Lower leg skin (tissue), 4 donors: ENCODE results near the gene CA12. TPM values are rescaled to one million over a fixed set of nuclear protein-coding genes. Genes with fewer than 3 reads are reported as not detected.

Source experiments
- DNase-seq, 2 donors: peaks; one replicate each; pipeline ENCODE4 v3.0.0-alpha.2; 2019; ENCODE audit warnings: low spot score in 2 of 2
- H3K4me3 ChIP-seq: fragments of 200-600 bp; sonication (generic); 2 replicates; pipeline ENCODE4 v1.5.1; 2017; ENCODE audit warnings: mild to moderate bottlenecking, low read depth; ENCODE audit not compliant: poor library complexity, severe bottlenecking
- POLR2A ChIP-seq, 2 donors: fragments of 450-650 bp; IDR thresholded peaks; one replicate each; pipeline ENCODE4 v1.6.1; 2016 to 2017; ENCODE audit warnings: antibody characterized with exemption in 2 of 2, mild to moderate bottlenecking in 1 of 2, moderate library complexity in 1 of 2
- WGBS, 2 donors: methylation state at CpG; one replicate each; pipeline ENCODE4 v1.1.5; 2018; 5-methylcytosine and 5-hydroxymethylcytosine counted together
- intact Hi-C: fragments of 100-400 bp; cut with DNase I; formaldehyde crosslinking; loops from one replicate; pipeline ENCODE4 v1.15.0; 2023; ENCODE audit warnings: low total_unique reads
- total RNA-seq, 4 donors: library from RNA; depleted of rRNA; stranded (reverse); fragments of >200 nt; gene quantifications; one replicate each; pipeline ENCODE4 v1.1.0, GENCODE V29; 2016
- TF ChIP-seq, protein P1 (sequence below), 3 donors: fragments of 450-650 bp; IDR thresholded peaks; one replicate each; pipeline ENCODE4 v1.5.1; 2016; ENCODE audit warnings: antibody characterized with exemption in 3 of 3, mild to moderate bottlenecking in 3 of 3, moderate library complexity in 2 of 3

Gene CA12
- total RNA-seq, 4 donors from 2014 or later = 144 to 253 (median 213) TPM

DNA sequence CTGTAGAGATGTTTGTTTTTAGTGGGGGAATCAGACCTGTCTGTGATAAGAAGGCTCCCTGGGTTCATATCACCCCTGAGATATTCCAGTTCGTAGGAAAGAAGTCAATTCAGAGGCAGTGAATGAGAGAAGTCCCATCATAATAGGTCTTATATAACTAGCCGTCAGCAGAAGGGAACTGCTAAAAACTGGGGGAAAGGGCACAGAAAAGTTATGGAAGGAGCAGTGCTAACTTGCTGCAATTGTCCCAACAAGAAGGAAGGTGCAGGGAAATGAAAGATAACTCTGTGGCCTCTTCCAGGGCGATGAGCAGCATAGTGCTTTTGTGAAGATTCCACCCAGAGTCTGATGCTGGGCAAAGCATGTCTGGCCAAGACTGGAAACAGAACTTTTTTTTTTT, 9.0 kb upstream of the CA12 start:
- TF ChIP-seq, protein P1, sequence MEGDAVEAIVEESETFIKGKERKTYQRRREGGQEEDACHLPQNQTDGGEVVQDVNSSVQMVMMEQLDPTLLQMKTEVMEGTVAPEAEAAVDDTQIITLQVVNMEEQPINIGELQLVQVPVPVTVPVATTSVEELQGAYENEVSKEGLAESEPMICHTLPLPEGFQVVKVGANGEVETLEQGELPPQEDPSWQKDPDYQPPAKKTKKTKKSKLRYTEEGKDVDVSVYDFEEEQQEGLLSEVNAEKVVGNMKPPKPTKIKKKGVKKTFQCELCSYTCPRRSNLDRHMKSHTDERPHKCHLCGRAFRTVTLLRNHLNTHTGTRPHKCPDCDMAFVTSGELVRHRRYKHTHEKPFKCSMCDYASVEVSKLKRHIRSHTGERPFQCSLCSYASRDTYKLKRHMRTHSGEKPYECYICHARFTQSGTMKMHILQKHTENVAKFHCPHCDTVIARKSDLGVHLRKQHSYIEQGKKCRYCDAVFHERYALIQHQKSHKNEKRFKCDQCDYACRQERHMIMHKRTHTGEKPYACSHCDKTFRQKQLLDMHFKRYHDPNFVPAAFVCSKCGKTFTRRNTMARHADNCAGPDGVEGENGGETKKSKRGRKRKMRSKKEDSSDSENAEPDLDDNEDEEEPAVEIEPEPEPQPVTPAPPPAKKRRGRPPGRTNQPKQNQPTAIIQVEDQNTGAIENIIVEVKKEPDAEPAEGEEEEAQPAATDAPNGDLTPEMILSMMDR (IDR thresholded peaks at IDR 0.05) = no peak
- TF ChIP-seq POLR2A (IDR thresholded peaks at IDR 0.05) = no peak
- intact Hi-C loops = no loop called here
- no peak overlapping the region for H3K4me3 ChIP-seq
- WGBS, 2 donors = 50 to 62% methylated on average over 3 of the region's 3 CpGs
- DNase-seq = no peak

DNA sequence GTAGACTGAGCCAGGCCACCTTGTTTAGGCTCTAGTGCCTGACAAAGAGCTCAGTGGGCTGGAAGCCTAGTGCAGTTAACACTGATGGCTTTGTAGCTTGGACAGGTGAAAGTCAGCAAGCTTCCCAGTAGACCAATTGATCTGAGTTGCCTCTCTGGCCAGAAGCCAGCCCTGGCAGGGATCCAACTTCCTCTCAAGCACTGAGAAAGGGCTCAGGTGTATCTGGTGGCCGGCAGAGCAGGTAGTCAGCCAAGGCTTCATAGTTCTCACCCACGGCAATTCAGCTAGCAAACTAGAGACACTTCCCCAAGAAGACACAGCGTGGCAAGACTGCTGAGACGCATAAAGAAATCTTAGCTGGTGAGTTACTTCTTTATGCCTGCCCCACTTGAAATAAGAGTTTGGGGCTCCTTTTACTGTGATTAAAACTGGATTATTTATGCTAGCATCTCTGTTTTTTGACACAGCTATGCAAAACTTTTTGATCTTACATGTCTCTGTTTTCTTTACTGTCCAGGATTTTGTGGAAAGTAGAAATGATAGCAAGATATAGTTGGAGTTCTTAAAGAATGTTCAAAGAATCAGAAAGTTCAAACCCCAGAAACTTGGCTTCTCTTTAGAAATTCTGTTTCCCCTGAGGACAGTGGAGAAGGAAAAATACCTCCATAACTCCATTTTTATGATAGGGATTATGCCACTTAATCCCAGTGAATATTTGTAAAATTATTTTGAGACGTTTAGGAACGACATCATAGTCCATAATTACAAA, 8.4 kb upstream of the CA12 start:
- TF ChIP-seq, protein P1 (IDR thresholded peaks at IDR 0.05) = no peak
- no peak for TF ChIP-seq POLR2A (IDR thresholded peaks at IDR 0.05)
- H3K4me3 ChIP-seq = no peak overlapping the region
- no peak for DNase-seq
- WGBS, 2 donors = 66 to 69% methylated on average over 6 of the region's 6 CpGs
- intact Hi-C loops = no loop called here

DNA sequence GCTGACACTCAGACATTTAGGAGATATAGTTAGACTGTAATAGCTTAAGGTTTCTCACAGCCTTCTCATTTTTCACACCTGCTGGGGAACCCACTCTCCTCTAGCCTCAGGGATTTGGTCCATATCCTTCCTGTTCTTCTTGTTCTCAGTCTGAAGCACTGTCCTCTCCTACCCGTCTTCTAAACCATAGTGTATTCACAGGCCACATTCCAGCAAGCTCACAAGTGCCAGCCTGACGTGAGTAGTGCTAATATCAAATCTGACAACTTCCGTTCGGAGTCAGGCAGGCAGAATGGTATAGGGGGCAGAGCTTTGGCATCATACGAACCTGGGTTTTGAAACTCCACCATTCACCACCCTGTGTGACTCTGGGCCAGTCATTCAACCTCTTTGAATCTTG, 6.9 kb upstream of the CA12 start:
- H3K4me3 ChIP-seq = no peak overlapping the region
- 83 to 93% methylated on average over 5 of the region's 5 CpGs for WGBS, 2 donors
- no peak for DNase-seq
- intact Hi-C loops = no loop called here
- no peak for TF ChIP-seq POLR2A (IDR thresholded peaks at IDR 0.05)
- TF ChIP-seq, protein P1 (IDR thresholded peaks at IDR 0.05) = no peak

DNA sequence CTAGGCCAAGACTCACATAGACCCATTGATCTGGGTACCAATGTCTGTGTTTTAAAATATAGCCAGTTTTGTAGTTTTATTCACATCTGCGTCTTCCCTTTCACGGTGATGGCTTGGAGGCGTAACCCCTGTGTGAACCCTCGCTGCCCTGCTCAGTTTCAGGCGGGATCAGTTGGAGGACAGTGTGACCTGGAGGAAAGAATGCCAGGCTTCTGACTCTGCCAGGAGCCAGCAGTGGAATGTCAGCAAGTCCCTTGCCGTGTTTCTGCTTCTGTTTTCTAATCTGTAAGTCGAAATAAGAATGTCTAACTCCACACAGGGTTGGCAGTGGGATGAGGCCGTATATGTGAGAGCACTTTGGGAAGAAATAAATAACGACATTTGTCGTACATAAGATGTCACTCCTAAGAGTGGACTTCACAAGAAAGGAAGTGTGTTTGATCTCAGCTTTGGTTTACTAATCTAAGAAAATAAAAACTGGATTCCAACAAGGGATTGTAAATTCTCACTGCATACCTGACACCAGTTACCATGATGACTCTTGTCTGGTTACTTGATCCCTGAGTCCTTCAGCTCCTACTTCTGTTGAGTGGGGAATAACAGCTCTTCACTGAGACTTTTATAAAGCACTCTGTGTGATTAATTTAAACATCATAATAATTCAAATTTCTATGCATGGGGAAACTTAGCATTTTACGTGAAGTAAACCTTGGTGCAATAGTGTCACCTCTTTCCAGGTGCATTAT, 6.3 kb upstream of the CA12 start:
- TF ChIP-seq, protein P1 (IDR thresholded peaks at IDR 0.05) = no peak
- no peak for TF ChIP-seq POLR2A (IDR thresholded peaks at IDR 0.05)
- WGBS, 2 donors = 81 to 92% methylated on average over 11 of the region's 11 CpGs
- intact Hi-C loops = no loop called here
- no peak overlapping the region for H3K4me3 ChIP-seq
- DNase-seq = no peak

DNA sequence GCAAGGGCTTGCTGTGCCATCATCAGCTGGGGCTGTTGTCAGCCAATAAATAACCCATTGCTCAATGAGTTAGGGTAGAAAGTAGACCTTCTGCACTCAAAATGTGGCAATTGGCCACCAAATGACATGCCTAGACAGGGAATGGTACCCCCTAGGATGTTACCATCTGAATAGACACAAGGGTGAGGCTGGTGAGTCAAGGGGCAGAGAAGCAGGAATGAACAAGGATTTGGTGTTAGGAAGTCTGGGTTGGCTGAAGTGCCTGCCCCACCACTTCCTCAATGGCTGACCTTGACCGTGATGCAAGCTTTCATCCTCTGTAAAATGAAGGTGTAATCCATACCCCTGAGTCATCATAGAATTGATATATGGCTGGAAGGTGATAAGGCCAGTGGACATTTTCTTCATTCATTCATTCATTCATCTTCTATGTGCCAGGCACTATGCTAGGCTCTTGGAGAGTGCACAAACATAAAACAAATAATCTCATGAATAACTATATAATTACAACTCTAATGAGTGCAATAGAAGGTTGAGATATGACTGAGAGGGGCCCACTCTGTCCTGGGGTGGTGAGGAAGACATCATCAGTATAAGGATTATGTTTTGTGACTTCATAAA, 4.4 kb upstream of the CA12 start:
- WGBS, 2 donors = 58 to 90% methylated on average over 1 of the region's 1 CpG
- intact Hi-C loops = no loop called here
- DNase-seq = peak in 1 of 2 donors; percentile 36
- TF ChIP-seq, protein P1 (IDR thresholded peaks at IDR 0.05) = no peak
- TF ChIP-seq POLR2A (IDR thresholded peaks at IDR 0.05) = no peak
- no peak overlapping the region for H3K4me3 ChIP-seq
